Caco-2 (cell line): ENCODE data around the gene P2RX2. TPM values are rescaled to one million over a fixed set of nuclear protein-coding genes. Genes with fewer than 3 reads are reported as not detected.

Source experiments
- BruUV-seq: library from RNA; stranded (reverse); fragments of 400-500 nt; replicated peaks from 2 replicates; lab custom pipeline; 2021; lab: Mats Ljungman, UMichigan
- CTCF ChIA-PET: fragments of 300-600 bp; sonication (Branson Sonifier 250); formaldehyde crosslinking; loops from one replicate; lab custom pipeline; 2022; ENCODE audit warnings: antibody characterized with exemption; lab: Charles Lee
- POLR2A ChIA-PET: fragments of 300-600 bp; sonication (Branson Sonifier 250); formaldehyde crosslinking; loops from one replicate; lab custom pipeline; 2022; ENCODE audit warnings: antibody characterized with exemption; lab: Charles Lee
- DNase-seq, 2 experiments: peaks; one replicate each; pipeline versions ENCODE4 v3.0.0 to v3.0.0-alpha.2; 2020 to 2022
- H3K27me3 ChIP-seq: replicated peaks from 2 replicates; pipeline ENCODE4 v1.6.0; 2011; ENCODE audit warnings: low read length; ENCODE audit not compliant: control insufficient read depth, insufficient read depth
- H3K36me3 ChIP-seq: 2 replicates; pipeline ENCODE4 v1.5.1; 2011; ENCODE audit warnings: low read length; ENCODE audit not compliant: control insufficient read depth, insufficient read depth
- H3K4me1 ChIP-seq: fragments of 250-450 bp; sonication (Bioruptor Pico); 2 replicates; pipeline ENCODE4 v1.5.1; 2020; ENCODE audit warnings: mild to moderate bottlenecking
- H3K4me3 ChIP-seq: 2 replicates; pipeline ENCODE4 v1.5.1; 2011; ENCODE audit warnings: low read depth, mild to moderate bottlenecking, control low read depth, low read length
- H3K9me3 ChIP-seq: fragments of 250-450 bp; sonication (Bioruptor Pico); 2 replicates; pipeline ENCODE4 v1.5.1; 2020; ENCODE audit warnings: mild to moderate bottlenecking, moderate library complexity
- H3K27ac Mint-ChIP-seq: one replicate; pipeline ENCODE4 v1.8.0; 2022; ENCODE audit warnings: mixed read lengths; ENCODE audit not compliant: unreplicated experiment
- H3K27me3 Mint-ChIP-seq: one replicate; pipeline ENCODE4 v1.8.0; 2022; ENCODE audit warnings: mixed read lengths; ENCODE audit not compliant: insufficient read depth, unreplicated experiment
- H3K36me3 Mint-ChIP-seq: one replicate; pipeline ENCODE4 v1.8.0; 2022; ENCODE audit warnings: mild to moderate bottlenecking, mixed read lengths; ENCODE audit not compliant: insufficient read depth, unreplicated experiment
- H3K4me1 Mint-ChIP-seq: one replicate; pipeline ENCODE4 v1.8.0; 2022; ENCODE audit warnings: low read depth, mixed read lengths; ENCODE audit not compliant: unreplicated experiment
- H3K4me3 Mint-ChIP-seq: one replicate; pipeline ENCODE4 v1.8.0; 2022; ENCODE audit warnings: mild to moderate bottlenecking, moderate library complexity, mixed read lengths; ENCODE audit not compliant: unreplicated experiment
- H3K9me3 Mint-ChIP-seq: one replicate; pipeline ENCODE4 v1.8.0; 2022; ENCODE audit warnings: mixed read lengths; ENCODE audit not compliant: unreplicated experiment
- CTCF ChIP-seq, 2 experiments: fragments of 200-600 bp in 1 of 2; IDR thresholded peaks; 1 replicate in 1 of 2; 2 replicates in 1 of 2; pipeline versions ENCODE4 v1.5.1 to v1.8.0; 2011 to 2022; ENCODE audit warnings: antibody characterized with exemption in 1 of 2, control low read depth in 1 of 2, inconsistent platforms in 1 of 2, low read depth in 1 of 2, low read length in 1 of 2, mild to moderate bottlenecking in 1 of 2, moderate library complexity in 1 of 2; ENCODE audit not compliant: insufficient read depth in 1 of 2, severe bottlenecking in 1 of 2, unreplicated experiment in 1 of 2
- intact Hi-C: fragments of 100-400 bp; cut with micrococcal nuclease; formaldehyde crosslinking; loops from one replicate; pipeline ENCODE4 v1.10.0; 2022; ENCODE audit not compliant: unreplicated experiment
- total RNA-seq: library from RNA; stranded (reverse); gene quantifications from 2 replicates; pipeline ENCODE4 v1.2.3, GENCODE V29; 2022

P2RX2 gene
- total RNA-seq, 1 experiment from 2014 or later = not detected

GRCh38 chr12:132624910-132625630, 6.5 kb downstream of the P2RX2 start:
- intact Hi-C loops = no loop called here
- Mint-ChIP-seq H3K4me1 (peaks cover 23% of the 10 kb centered on the region), H3K9me3 (no peaks in the 10 kb centered on the region), H3K36me3 (peaks cover 83% of the 10 kb centered on the region), H3K27me3 (no peaks in the 10 kb centered on the region), H3K4me3 (no peak overlapping the region), H3K27ac (no peak overlapping the region)
- TF ChIP-seq CTCF (IDR thresholded peaks at IDR 0.05; ENCODE audit: insufficient read depth in 1 of 2, low read depth in 1 of 2, low read length in 1 of 2, severe bottlenecking in 1 of 2, unreplicated experiment in 1 of 2) = no peak
- no TSS peak for BruUV-seq
- Histone ChIP-seq H3K27me3 (no peaks in the 10 kb centered on the region), H3K36me3 (peaks cover 3% of the 10 kb centered on the region), H3K9me3 (no peaks in the 10 kb centered on the region), H3K4me3 (no peak overlapping the region), H3K4me1 (peaks cover 16% of the 10 kb centered on the region)
- ChIA-PET POLR2A (no interaction called here), CTCF (interaction anchor here (0.7 kb wide), 1 partner anchor 10 kb away, joined by 3 read pairs; no protein-coding TSS in a partner anchor)
- DNase-seq = no peak

- no peaks in the 10 kb centered on the region for H3K9me3 ChIP-seq
- peaks cover 83% of the 10 kb centered on the region for H3K36me3 Mint-ChIP-seq
- no peak overlapping the region for H3K27ac Mint-ChIP-seq
- H3K4me3 ChIP-seq = no peak overlapping the region
- intact Hi-C loops = no loop called here
- H3K27me3 Mint-ChIP-seq = no peaks in the 10 kb centered on the region
- peaks cover 3% of the 10 kb centered on the region for H3K36me3 ChIP-seq
- no peaks in the 10 kb centered on the region for H3K9me3 Mint-ChIP-seq
- H3K27me3 ChIP-seq = no peaks in the 10 kb centered on the region
- H3K4me3 Mint-ChIP-seq = no peak overlapping the region
- peaks cover 16% of the 10 kb centered on the region for H3K4me1 ChIP-seq
- CTCF ChIA-PET = interaction anchor here (0.7 kb wide), 1 partner anchor 11 kb away, joined by 3 read pairs; no protein-coding TSS in a partner anchor
- BruUV-seq = no TSS peak
- POLR2A ChIA-PET = no interaction called here
- peaks cover 25% of the 10 kb centered on the region for H3K4me1 Mint-ChIP-seq
- DNase-seq = no peak
- TF ChIP-seq CTCF (IDR thresholded peaks at IDR 0.05; ENCODE audit: insufficient read depth in 1 of 2, low read depth in 1 of 2, low read length in 1 of 2, severe bottlenecking in 1 of 2, unreplicated experiment in 1 of 2) = no peak
Observed at GRCh38 chr12:132625731-132626430, 7.3 kb downstream of the P2RX2 start.

- CTCF ChIA-PET = interaction anchor here (1.8 kb wide), 1 partner anchor 9 kb away, joined by 7 read pairs; no protein-coding TSS in a partner anchor
- H3K4me1 Mint-ChIP-seq = peaks cover 24% of the 10 kb centered on the region
- TF ChIP-seq CTCF (IDR thresholded peaks at IDR 0.05; ENCODE audit: insufficient read depth in 1 of 2, low read depth in 1 of 2, low read length in 1 of 2, severe bottlenecking in 1 of 2, unreplicated experiment in 1 of 2) = no peak
- POLR2A ChIA-PET = no interaction called here
- Histone ChIP-seq H3K4me1 (no peaks in the 10 kb centered on the region), H3K27me3 (no peaks in the 10 kb centered on the region), H3K36me3 (peaks cover 3% of the 10 kb centered on the region), H3K4me3 (no peak overlapping the region), H3K9me3 (no peaks in the 10 kb centered on the region)
- peaks cover 91% of the 10 kb centered on the region for H3K36me3 Mint-ChIP-seq
- BruUV-seq = no TSS peak
- intact Hi-C loops = no loop called here
- no peak for DNase-seq
- no peaks in the 10 kb centered on the region for H3K27me3 Mint-ChIP-seq
- H3K27ac Mint-ChIP-seq = no peak overlapping the region
- H3K4me3 Mint-ChIP-seq = no peak overlapping the region
- H3K9me3 Mint-ChIP-seq = no peaks in the 10 kb centered on the region
Observed at GRCh38 chr12:132629330-132629729, 10.8 kb downstream of the P2RX2 start.
